GM12878 (cell line): ENCODE results near the gene ZMYM1. TPM values are rescaled to one million over a fixed set of nuclear protein-coding genes. Genes with fewer than 3 reads are reported as not detected.

Experiments
- ATAC-seq: fragments of 200-7000 bp; cut with Tn5 transposase; 3 replicates; pipeline ENCODE4 v1.9.1; 2020; ENCODE audit warnings: mild to moderate bottlenecking, moderate library complexity
- BruUV-seq: library from RNA; stranded (reverse); fragments of 400-500 nt; replicated peaks from 2 replicates; lab custom pipeline; 2021; lab: Mats Ljungman, UMichigan
- CTCF ChIA-PET: fragments of 300-600 bp; sonication (Branson Sonifier 250); formaldehyde crosslinking; extraction: SDS; loops from one replicate; lab custom pipeline; 2021; ENCODE audit warnings: inconsistent platforms; lab: Yijun Ruan, JAX
- POLR2A ChIA-PET: fragments of 350-600 bp; formaldehyde crosslinking; extraction: SDS; loops from one replicate; lab custom pipeline; 2021; ENCODE audit warnings: inconsistent platforms; lab: Charles Lee
- RAD21 ChIA-PET: fragments of 300-600 bp; sonication (Branson Sonifier 250); formaldehyde crosslinking; loops from one replicate; lab custom pipeline; 2023; ENCODE audit warnings: antibody characterized with exemption; ENCODE audit not compliant: unreplicated experiment; lab: Charles Lee
- SMC1A ChIA-PET: fragments of 300-600 bp; sonication (Branson Sonifier 250); formaldehyde crosslinking; loops from one replicate; lab custom pipeline; 2023; ENCODE audit not compliant: unreplicated experiment, uncharacterized antibody; lab: Charles Lee
- DNase-seq: peaks from one replicate; pipeline ENCODE4 v3.0.0-alpha.2; 2011; ENCODE audit warnings: low read depth, low spot score
- FAIRE-seq: peaks from 3 replicates; lab custom pipeline; 2011; peaks lifted over from hg19 to GRCh38; lab: Jason Lieb, UNC
- H2AFZ ChIP-seq: 2 replicates; pipeline ENCODE4 v1.6.0; 2011; ENCODE audit warnings: low read depth, low read length, control low read depth; ENCODE audit not compliant: control insufficient read depth
- H3K27ac ChIP-seq: 2 replicates; pipeline ENCODE4 v1.5.1; 2011; ENCODE audit warnings: control low read depth; ENCODE audit not compliant: control insufficient read depth, insufficient read depth
- H3K27me3 ChIP-seq, 2 experiments: replicated peaks in 1 of 2; 2 replicates each; pipeline versions ENCODE4 v1.6.0 to v1.6.1; 2011; ENCODE audit warnings: low read length in 1 of 2; ENCODE audit not compliant: control insufficient read depth in 2 of 2, insufficient read depth in 2 of 2
- H3K36me3 ChIP-seq, 2 experiments: 2 replicates each; pipeline ENCODE4 v1.5.1; 2011; ENCODE audit warnings: low read length in 1 of 2; ENCODE audit not compliant: control insufficient read depth in 2 of 2, insufficient read depth in 2 of 2
- H3K4me1 ChIP-seq: 2 replicates; pipeline ENCODE4 v1.6.1; 2011; ENCODE audit warnings: mild to moderate bottlenecking, low read length, moderate library complexity, mixed read lengths; ENCODE audit not compliant: control insufficient read depth, insufficient read depth
- H3K4me2 ChIP-seq: 2 replicates; pipeline ENCODE4 v1.6.0; 2011; ENCODE audit warnings: control low read depth; ENCODE audit not compliant: control insufficient read depth, insufficient read depth
- H3K4me3 ChIP-seq: fragments of 200-600 bp; sonication (generic); 2 replicates; pipeline ENCODE4 v1.5.1; 2016
- H3K79me2 ChIP-seq: 2 replicates; pipeline ENCODE4 v1.6.0; 2011; ENCODE audit warnings: low read length; ENCODE audit not compliant: control insufficient read depth, insufficient read depth
- H3K9ac ChIP-seq: 2 replicates; pipeline ENCODE4 v1.8.0; 2011; ENCODE audit warnings: low read length, control low read depth, mixed read lengths; ENCODE audit not compliant: control insufficient read depth, insufficient read depth
- H3K9me3 ChIP-seq: replicated peaks from 3 replicates; pipeline ENCODE4 v1.5.1; 2011; ENCODE audit warnings: mild to moderate bottlenecking, low read length; ENCODE audit not compliant: control insufficient read depth, insufficient read depth
- H4K20me1 ChIP-seq: 2 replicates; pipeline ENCODE4 v1.6.0; 2011; ENCODE audit not compliant: control insufficient read depth, insufficient read depth
- BRCA1 ChIP-seq: IDR thresholded peaks from 2 replicates; pipeline ENCODE4 v1.6.1; 2011; ENCODE audit warnings: low read depth, low read length, improper control_type of control experiment
- CBX5 ChIP-seq: sonication (generic); IDR thresholded peaks from 2 replicates; pipeline ENCODE4 v1.6.1; 2016; ENCODE audit warnings: low read depth, moderate library complexity, mild to moderate bottlenecking, inconsistent platforms
- ELK1 ChIP-seq: IDR thresholded peaks from 2 replicates; pipeline ENCODE4 v1.6.1; 2012; ENCODE audit warnings: low read depth, low read length, improper control_type of control experiment
- SIN3A ChIP-seq: IDR thresholded peaks from 2 replicates; pipeline ENCODE4 v1.6.1; 2012; ENCODE audit warnings: low read depth, low read length, improper control_type of control experiment
- STAT3 ChIP-seq: IDR thresholded peaks from 2 replicates; pipeline ENCODE4 v1.6.1; 2011; ENCODE audit warnings: low read depth, low read length, improper control_type of control experiment
- SUZ12 ChIP-seq: fragments of 200-600 bp; sonication (generic); IDR thresholded peaks from one replicate; pipeline ENCODE4 v1.6.1; 2018; ENCODE audit warnings: antibody characterized with exemption, mild to moderate bottlenecking; ENCODE audit not compliant: unreplicated experiment
- WGBS: methylation state at CpG from one replicate; pipeline ENCODE4 v1.1.6; 2016; ENCODE audit warnings: low lambda C conversion rate; ENCODE audit not compliant: insufficient replicate concordance, insufficient coverage; ENCODE audit errors: missing lambda C conversion rate; 5-methylcytosine and 5-hydroxymethylcytosine counted together
- in situ Hi-C: fragments of 300-500 bp; cut with MboI; formaldehyde crosslinking; loops from 9 replicates; pipeline ENCODE4 v1.14.3; 2018; ENCODE audit warnings: mixed read lengths
- intact Hi-C: fragments of 100-400 bp; cut with micrococcal nuclease; formaldehyde crosslinking; loops from one replicate; pipeline ENCODE4 v1.14.2; 2022; ENCODE audit not compliant: unreplicated experiment
- polyA plus RNA-seq, 11 experiments: library from polyadenylated mRNA; depleted of rRNA in 4 of 11; unstranded in 6 of 11; stranded (reverse) in 5 of 11; fragments of >200 nt; fragmentation: Nextera tagmentation in 4 of 11; fragmentation: Illumina TruSeq in 1 of 11; extraction: Ambion mirVana in 4 of 11; extraction: Trizol in 1 of 11; gene quantifications; 1 replicate in 1 of 11; 2 replicates in 10 of 11; pipeline versions ENCODE4 v1.2.1 to v1.2.3, GENCODE V29; 2011 to 2016; ENCODE audit warnings: inconsistent platforms in 2 of 11, missing spikeins in 2 of 11, low read depth in 1 of 11
- total RNA-seq, 4 experiments: library from RNA; depleted of rRNA in 3 of 4; stranded (reverse); fragments of >200 nt in 3 of 4; fragmentation: Illumina TruSeq in 1 of 4; extraction: Trizol in 1 of 4; gene quantifications; 2 replicates each; pipeline versions ENCODE4 v1.2.1 to v1.2.3, GENCODE V29; 2013 to 2021

ZMYM1 gene
- total and polyA plus RNA-seq, 10 of the 15 experiments (the other 5 are each of a cell fraction or from before 2014, with no cell fraction given) = 0.45 to 5.2 (median 1.4) TPM

GRCh38 chr1:35032384-35032739, 46.8 kb upstream of the ZMYM1 start:
- WGBS = 100% methylated on average over 1 of the region's 1 CpG

More at GRCh38 chr1:35032384-35032739, 46.8 kb upstream of the ZMYM1 start:
- peaks cover 3% of the 10 kb centered on the region; the same call in 1 of the 2 replicates for H3K4me1 ChIP-seq
- ATAC-seq (no peak), FAIRE-seq (no peak), DNase-seq (no peak)
- RAD21 ChIA-PET = interaction anchor here (0.7 to 1.8 kb wide), 2 partner anchors 15 to 47 kb away, joined by 3 to 8 read pairs; partner anchors contain the start of gene TMEM35B
- H3K27ac ChIP-seq = no peak overlapping the region
- H3K4me3 ChIP-seq = peak overlapping the region; percentile 58; the same call in 1 of the 2 replicates
- POLR2A ChIA-PET = interaction anchor here (0.8 to 0.9 kb wide), 2 partner anchors 47 kb away, joined by 3 to 5 read pairs; partner anchors contain the start of genes TMEM35B and ZMYM1
- TF ChIP-seq BRCA1 = no peak
- no peak for TF ChIP-seq SUZ12
- TF ChIP-seq STAT3 = no peak
- no peak for TF ChIP-seq SIN3A
- TF ChIP-seq ELK1 = no peak
- TF ChIP-seq CBX5 = no peak
- SMC1A ChIA-PET = interaction anchor here (0.6 to 3.0 kb wide), 3 partner anchors 47 to 48 kb away, joined by 3 to 30 read pairs (median 3); partner anchors contain the start of genes TMEM35B and ZMYM1
- H3K9me3 ChIP-seq = peaks cover 3% of the 10 kb centered on the region; the same call in 2 of the 3 replicates
- H3K9ac ChIP-seq = no peak overlapping the region
- CTCF ChIA-PET = interaction anchor here (1.4 to 3.9 kb wide), 2 partner anchors 14 to 47 kb away, joined by 5 to 18 read pairs; partner anchors contain the start of gene TMEM35B
- H3K27me3 ChIP-seq = no peaks in the 10 kb centered on the region
- TSS peak; percentile 57 for BruUV-seq
- peak overlapping the region; percentile 54; the same call in 1 of the 2 replicates for H3K4me2 ChIP-seq
- in situ Hi-C loops (no loop called here), intact Hi-C loops (loop anchor here (5.0 kb wide), 1 partner anchor 160 kb away; the partner anchor contains the start of gene SFPQ)
- peaks cover 24% of the 10 kb centered on the region for H3K79me2 ChIP-seq
- peak overlapping the region; percentile 78 for H2AFZ ChIP-seq
- no peaks in the 10 kb centered on the region for H4K20me1 ChIP-seq
- no peaks in the 10 kb centered on the region for H3K36me3 ChIP-seq
